Thymus (tissue), 11 donors: ENCODE measurements around the gene TNFAIP2. TPM values are rescaled to one million over a fixed set of nuclear protein-coding genes. Genes with fewer than 3 reads are reported as not detected.

ENCODE experiments used
- DNase-seq, 9 donors: peaks; one replicate each; pipeline ENCODE4 v3.0.0-alpha.2; 2013; ENCODE audit warnings: low spot score in 9 of 9, low read depth in 6 of 9, missing footprints in 1 of 9
- H3K27ac ChIP-seq, 2 donors: one replicate each; pipeline ENCODE4 v1.5.1; 2013; ENCODE audit warnings: control low read depth in 1 of 2, low read depth in 1 of 2, low read length in 1 of 2, mild to moderate bottlenecking in 1 of 2, moderate library complexity in 1 of 2
- H3K27me3 ChIP-seq, 2 donors: one replicate each; pipeline ENCODE4 v1.5.1; 2013; ENCODE audit warnings: low read length in 1 of 2; ENCODE audit not compliant: control insufficient read depth in 2 of 2, insufficient read depth in 1 of 2
- H3K36me3 ChIP-seq, 2 donors: one replicate each; pipeline ENCODE4 v1.5.1; 2013; ENCODE audit warnings: low read length in 1 of 2, mild to moderate bottlenecking in 1 of 2, moderate library complexity in 1 of 2; ENCODE audit not compliant: control insufficient read depth in 2 of 2, insufficient read depth in 2 of 2
- H3K4me1 ChIP-seq, 2 donors: one replicate each; pipeline ENCODE4 v1.5.1; 2013; ENCODE audit warnings: low read length in 2 of 2; ENCODE audit not compliant: control insufficient read depth in 2 of 2, insufficient read depth in 2 of 2
- H3K4me3 ChIP-seq, 2 donors: one replicate each; pipeline ENCODE4 v1.5.1; 2013; ENCODE audit warnings: low read length in 2 of 2, control low read depth in 1 of 2, mild to moderate bottlenecking in 1 of 2
- H3K9me3 ChIP-seq, 2 donors: one replicate each; pipeline ENCODE4 v1.5.1; 2013; ENCODE audit warnings: low read length in 1 of 2, mild to moderate bottlenecking in 1 of 2; ENCODE audit not compliant: control insufficient read depth in 2 of 2, insufficient read depth in 1 of 2
- WGBS: extraction: QIAGEN DNeasy Blood & Tissue Kit; methylation state at CpG from one replicate; pipeline ENCODE4 v1.1.7; 2013; 5-methylcytosine and 5-hydroxymethylcytosine counted together
- polyA plus RNA-seq: library from polyadenylated mRNA; stranded (reverse); fragments of 200-250 nt; gene quantifications from one replicate; pipeline ENCODE4 v1.2.3, GENCODE V29; 2013
- total RNA-seq: library from RNA; stranded (reverse); fragments of 120-200 nt; gene quantifications from one replicate; pipeline ENCODE4 v1.2.4, GENCODE V29; 2013
- donor health status: healthy.

TNFAIP2 gene
- total and polyA plus RNA-seq, 2 donors: 66.2 to 193 TPM

- 28% methylated on average over 8 of the region's 8 CpGs for WGBS
- Histone ChIP-seq H3K36me3 (no peaks in the 10 kb centered on the region), H3K4me1 (peaks cover 0 to 5% of the 10 kb centered on the region in 2 donors), H3K27ac (no peak overlapping the region), H3K27me3 (peaks cover 0 to 55% of the 10 kb centered on the region in 2 donors), H3K4me3 (no peak overlapping the region), H3K9me3 (peaks cover 1 to 3% of the 10 kb centered on the region in 2 donors)
- DNase-seq: peak in 2 of 9 donors; percentile 35 to 48
These were observed 18.0 kb downstream of the TNFAIP2 start for GRCh38 chr14:103141117-103141796.

GRCh38 chr14:103142026-103142425, 18.8 kb downstream of the TNFAIP2 start:
- Histone ChIP-seq H3K9me3 (peaks cover 1 to 3% of the 10 kb centered on the region in 2 donors), H3K4me1 (peaks cover 0 to 5% of the 10 kb centered on the region in 2 donors), H3K36me3 (no peaks in the 10 kb centered on the region), H3K4me3 (no peak overlapping the region), H3K27ac (no peak overlapping the region), H3K27me3 (peaks cover 0 to 58% of the 10 kb centered on the region in 2 donors)
- WGBS: 95% methylated on average over 4 of the region's 4 CpGs
- DNase-seq: no peak

- no peaks in the 10 kb centered on the region for H3K36me3 ChIP-seq
- DNase-seq: no peak
- WGBS: 84% methylated on average over 5 of the region's 5 CpGs
- peaks cover 1 to 3% of the 10 kb centered on the region in 2 donors for H3K9me3 ChIP-seq
- H3K4me3 ChIP-seq: no peak overlapping the region
- H3K27me3 ChIP-seq: peaks cover 0 to 54% of the 10 kb centered on the region in 2 donors
- no peak overlapping the region for H3K27ac ChIP-seq
- peaks cover 0 to 5% of the 10 kb centered on the region in 2 donors for H3K4me1 ChIP-seq
These were observed 19.6 kb downstream of the TNFAIP2 start for GRCh38 chr14:103142721-103143302.

GRCh38 chr14:103143506-103143905, 20.2 kb downstream of the TNFAIP2 start:
- peaks cover 1 to 3% of the 10 kb centered on the region in 2 donors for H3K9me3 ChIP-seq
- no peak overlapping the region for H3K4me3 ChIP-seq
- WGBS: 91% methylated on average over 6 of the region's 6 CpGs
- H3K4me1 ChIP-seq: peaks cover 0 to 5% of the 10 kb centered on the region in 2 donors
- no peak overlapping the region for H3K27ac ChIP-seq
- no peak for DNase-seq
- H3K27me3 ChIP-seq: peaks cover 0 to 47% of the 10 kb centered on the region in 2 donors
- H3K36me3 ChIP-seq: no peaks in the 10 kb centered on the region

GRCh38 chr14:103144085-103144484, 20.8 kb downstream of the TNFAIP2 start:
- H3K27ac ChIP-seq: no peak overlapping the region
- H3K4me3 ChIP-seq: no peak overlapping the region
- WGBS: 94% methylated on average over 4 of the region's 4 CpGs
- H3K4me1 ChIP-seq: peaks cover 0 to 5% of the 10 kb centered on the region in 2 donors
- no peak for DNase-seq
- H3K36me3 ChIP-seq: no peaks in the 10 kb centered on the region
- H3K9me3 ChIP-seq: peaks cover 1 to 3% of the 10 kb centered on the region in 2 donors
- peaks cover 0 to 41% of the 10 kb centered on the region in 2 donors for H3K27me3 ChIP-seq

GRCh38 chr14:103146141-103146709, 23.0 kb downstream of the TNFAIP2 start:
- 94% methylated on average over 19 of the region's 19 CpGs for whole genome bisulfite sequencing
- peaks cover 0 to under 1% of the 10 kb centered on the region in 2 donors for H3K9me3 ChIP-seq
- no peaks in the 10 kb centered on the region for H3K36me3 ChIP-seq
- H3K27ac ChIP-seq: no peak overlapping the region
- H3K27me3 ChIP-seq: peaks cover 0 to 22% of the 10 kb centered on the region in 2 donors
- DNase-seq: no peak
- H3K4me1 ChIP-seq: peaks cover 0 to 3% of the 10 kb centered on the region in 2 donors
- no peak overlapping the region for H3K4me3 ChIP-seq

GRCh38 chr14:103149351-103150237, 26.3 kb downstream of the TNFAIP2 start:
- H3K36me3 ChIP-seq: no peaks in the 10 kb centered on the region
- H3K9me3 ChIP-seq: no peaks in the 10 kb centered on the region
- WGBS: 94% methylated on average over 10 of the region's 10 CpGs
- H3K4me3 ChIP-seq: no peak overlapping the region
- peaks cover 0 to 11% of the 10 kb centered on the region in 2 donors for H3K27me3 ChIP-seq
- no peaks in the 10 kb centered on the region for H3K4me1 ChIP-seq
- no peak overlapping the region for H3K27ac ChIP-seq
- DNase-seq: no peak

- 88% methylated on average over 15 of the region's 15 CpGs for WGBS
- Histone ChIP-seq H3K4me1 (no peaks in the 10 kb centered on the region), H3K9me3 (peaks cover 0 to 1% of the 10 kb centered on the region in 2 donors), H3K4me3 (no peak overlapping the region), H3K27me3 (peaks cover 0 to 6% of the 10 kb centered on the region in 2 donors), H3K27ac (no peak overlapping the region), H3K36me3 (no peaks in the 10 kb centered on the region)
- no peak for DNase-seq
These were observed 28.1 kb downstream of the TNFAIP2 start for GRCh38 chr14:103151270-103151945.
